ENCODE data around the gene AKAP11. TPM values are rescaled to one million over a fixed set of nuclear protein-coding genes. Genes with fewer than 3 reads are reported as not detected.

The AKAP11 gene
- polyA plus RNA-seq, 2 donors: 3.4 to 4.5 TPM

DNA sequence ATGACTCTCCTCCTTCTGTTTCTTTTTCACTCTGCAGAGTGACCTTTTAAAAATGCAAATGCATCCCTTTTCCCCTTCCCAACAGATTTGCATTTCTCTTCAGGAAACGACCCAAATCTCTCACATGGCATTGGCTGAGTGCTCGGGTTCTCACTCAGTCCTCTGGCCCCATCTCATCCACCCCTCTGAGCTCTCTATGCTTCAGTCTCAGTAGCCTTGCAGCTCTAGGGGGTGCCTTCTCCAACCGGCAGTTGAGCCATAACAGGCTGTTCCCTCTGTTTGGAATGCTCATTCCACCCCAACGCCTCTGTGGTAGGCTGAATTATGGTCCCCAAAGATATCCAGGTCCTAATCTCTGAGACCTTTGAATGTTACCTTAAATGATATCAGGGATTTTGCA, 78.2 kb downstream of the AKAP11 start:
- Histone ChIP-seq H3K9me3 (ENCODE audit: control insufficient read depth in 2 of 2, insufficient read depth in 1 of 2, low read depth in 1 of 2, low read length in 1 of 2) (no peaks in the 10 kb centered on the region), H3K4me3 (ENCODE audit: low read depth in 1 of 2, low read length in 2 of 2) (no peak overlapping the region), H3K27ac (ENCODE audit: low read depth in 2 of 2, low read length in 1 of 2) (no peak overlapping the region), H3K36me3 (ENCODE audit: control insufficient read depth in 2 of 2, insufficient read depth in 2 of 2, low read length in 1 of 2) (no peaks in the 10 kb centered on the region), H3K27me3 (ENCODE audit: control insufficient read depth in 1 of 2, insufficient read depth in 2 of 2, low read length in 2 of 2) (no peaks in the 10 kb centered on the region), H3K4me1 (ENCODE audit: control insufficient read depth in 2 of 2, insufficient read depth in 2 of 2, low read length in 1 of 2) (no peaks in the 10 kb centered on the region)
- 68 to 75% methylated on average over 4 of the region's 4 CpGs for WGBS, 2 donors

DNA sequence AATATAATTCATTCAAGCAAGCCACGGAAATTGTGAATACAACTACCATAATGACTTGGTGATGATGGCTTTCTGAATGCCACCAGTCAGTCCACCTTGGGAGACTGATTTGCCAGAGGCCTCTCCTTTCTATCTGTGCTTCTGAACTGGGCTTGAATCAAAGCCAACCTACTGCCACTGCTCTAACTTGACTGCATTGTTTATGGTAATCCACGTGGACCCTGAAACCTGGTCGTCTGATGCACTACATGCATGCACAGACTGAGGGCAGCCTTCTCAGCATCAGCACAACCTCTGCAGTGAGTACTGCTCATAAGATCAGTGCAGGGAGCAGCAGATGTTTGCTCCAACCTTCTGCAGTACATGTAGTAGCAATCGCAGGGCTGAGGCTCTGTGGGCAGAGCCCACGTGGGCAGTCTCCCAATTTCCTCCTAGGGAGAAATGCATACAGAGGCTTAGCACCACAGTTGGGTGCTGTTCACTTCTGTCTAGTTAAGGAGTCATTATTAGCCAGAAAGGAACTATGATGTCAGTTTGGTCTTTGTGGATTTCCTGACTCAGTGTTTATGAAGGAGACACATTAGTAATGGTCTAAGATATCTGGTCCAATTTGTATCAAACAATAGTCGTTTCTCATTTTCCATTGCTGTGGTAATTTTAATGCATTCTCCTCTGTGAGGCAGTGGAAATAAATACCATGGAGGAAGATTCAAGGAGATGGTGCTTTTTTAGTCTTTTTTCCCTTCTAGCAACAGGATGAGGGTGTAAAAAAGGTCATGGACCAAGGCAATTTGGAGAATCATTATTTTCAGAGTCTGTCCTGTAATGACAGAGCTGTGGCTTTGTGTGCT, 82.5 kb downstream of the AKAP11 start:
- Histone ChIP-seq H3K27ac (ENCODE audit: low read depth in 2 of 2, low read length in 1 of 2) (no peak overlapping the region), H3K4me1 (ENCODE audit: control insufficient read depth in 2 of 2, insufficient read depth in 2 of 2, low read length in 1 of 2) (no peaks in the 10 kb centered on the region), H3K4me3 (ENCODE audit: low read depth in 1 of 2, low read length in 2 of 2) (no peak overlapping the region), H3K36me3 (ENCODE audit: control insufficient read depth in 2 of 2, insufficient read depth in 2 of 2, low read length in 1 of 2) (no peaks in the 10 kb centered on the region), H3K9me3 (ENCODE audit: control insufficient read depth in 2 of 2, insufficient read depth in 1 of 2, low read depth in 1 of 2, low read length in 1 of 2) (no peaks in the 10 kb centered on the region), H3K27me3 (ENCODE audit: control insufficient read depth in 1 of 2, insufficient read depth in 2 of 2, low read length in 2 of 2) (no peaks in the 10 kb centered on the region)
- WGBS, 2 donors: 23 to 25% methylated on average over 6 of the region's 6 CpGs

DNA sequence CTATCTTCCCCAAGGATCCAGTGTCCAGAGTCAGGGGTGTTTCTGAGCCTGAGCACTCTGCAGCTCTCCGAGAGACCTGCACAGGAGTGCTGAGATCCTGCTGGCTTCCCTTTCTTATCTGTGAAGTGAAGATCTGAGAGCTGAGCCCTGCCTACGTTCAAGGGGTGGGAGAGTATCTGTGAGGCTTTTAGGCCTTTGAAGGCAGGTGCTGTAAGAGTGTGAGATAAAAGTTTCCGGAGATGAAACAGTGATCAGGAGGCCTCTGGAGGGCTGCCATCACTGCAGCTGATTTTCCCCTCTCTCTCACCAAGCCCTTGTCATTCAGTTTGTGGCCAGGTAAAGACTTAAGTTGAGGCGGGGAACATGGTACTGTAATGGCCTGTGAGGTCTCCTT, 83.1 kb downstream of the AKAP11 start:
- no peaks in the 10 kb centered on the region for H3K4me1 ChIP-seq (ENCODE audit: control insufficient read depth in 2 of 2, insufficient read depth in 2 of 2, low read length in 1 of 2)
- H3K36me3 ChIP-seq (ENCODE audit: control insufficient read depth in 2 of 2, insufficient read depth in 2 of 2, low read length in 1 of 2): no peaks in the 10 kb centered on the region
- no peaks in the 10 kb centered on the region for H3K27me3 ChIP-seq (ENCODE audit: control insufficient read depth in 1 of 2, insufficient read depth in 2 of 2, low read length in 2 of 2)
- no peak overlapping the region for H3K27ac ChIP-seq (ENCODE audit: low read depth in 2 of 2, low read length in 1 of 2)
- WGBS, 2 donors: 74 to 80% methylated on average over 4 of the region's 4 CpGs
- H3K4me3 ChIP-seq (ENCODE audit: low read depth in 1 of 2, low read length in 2 of 2): no peak overlapping the region
- no peaks in the 10 kb centered on the region for H3K9me3 ChIP-seq (ENCODE audit: control insufficient read depth in 2 of 2, insufficient read depth in 1 of 2, low read depth in 1 of 2, low read length in 1 of 2)

DNA sequence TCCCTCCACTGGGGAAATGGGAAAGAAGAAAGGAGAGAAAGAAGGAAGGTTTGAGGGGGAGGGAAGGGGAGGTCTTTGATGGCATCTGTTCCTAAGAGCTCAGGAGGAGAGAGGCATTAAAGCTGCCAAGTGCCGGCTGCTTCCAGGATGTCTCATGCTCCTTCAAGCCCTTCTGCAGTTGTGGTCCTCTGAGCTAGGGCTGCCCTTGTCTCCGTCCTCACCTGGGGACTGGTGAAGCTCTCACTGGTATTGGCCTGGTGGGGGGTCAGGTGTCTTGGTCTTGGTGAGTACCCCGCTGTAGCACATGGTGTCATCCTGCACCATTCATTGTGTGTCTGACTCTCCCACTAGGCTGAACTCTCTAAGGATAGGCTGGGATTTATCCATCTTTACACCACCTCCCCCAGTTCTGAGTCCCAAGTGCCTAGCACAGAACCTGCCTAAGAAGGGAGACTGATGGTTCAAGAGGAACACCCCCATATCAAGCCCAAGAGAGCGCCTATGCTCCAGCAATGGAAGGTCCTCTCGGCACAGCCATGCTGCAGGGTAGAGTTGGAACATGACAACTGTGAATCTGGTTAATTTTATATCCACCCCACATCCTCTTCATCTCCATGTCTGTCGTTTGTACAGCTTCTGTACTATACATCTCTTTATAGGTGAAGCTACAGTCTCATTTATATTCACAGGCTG, 83.7 kb downstream of the AKAP11 start:
- H3K4me1 ChIP-seq (ENCODE audit: control insufficient read depth in 2 of 2, insufficient read depth in 2 of 2, low read length in 1 of 2): no peaks in the 10 kb centered on the region
- no peak overlapping the region for H3K4me3 ChIP-seq (ENCODE audit: low read depth in 1 of 2, low read length in 2 of 2)
- no peaks in the 10 kb centered on the region for H3K36me3 ChIP-seq (ENCODE audit: control insufficient read depth in 2 of 2, insufficient read depth in 2 of 2, low read length in 1 of 2)
- no peaks in the 10 kb centered on the region for H3K27me3 ChIP-seq (ENCODE audit: control insufficient read depth in 1 of 2, insufficient read depth in 2 of 2, low read length in 2 of 2)
- H3K27ac ChIP-seq (ENCODE audit: low read depth in 2 of 2, low read length in 1 of 2): no peak overlapping the region
- 89% methylated on average over 6 of the region's 6 CpGs for WGBS, 2 donors
- no peaks in the 10 kb centered on the region for H3K9me3 ChIP-seq (ENCODE audit: control insufficient read depth in 2 of 2, insufficient read depth in 1 of 2, low read depth in 1 of 2, low read length in 1 of 2)

DNA sequence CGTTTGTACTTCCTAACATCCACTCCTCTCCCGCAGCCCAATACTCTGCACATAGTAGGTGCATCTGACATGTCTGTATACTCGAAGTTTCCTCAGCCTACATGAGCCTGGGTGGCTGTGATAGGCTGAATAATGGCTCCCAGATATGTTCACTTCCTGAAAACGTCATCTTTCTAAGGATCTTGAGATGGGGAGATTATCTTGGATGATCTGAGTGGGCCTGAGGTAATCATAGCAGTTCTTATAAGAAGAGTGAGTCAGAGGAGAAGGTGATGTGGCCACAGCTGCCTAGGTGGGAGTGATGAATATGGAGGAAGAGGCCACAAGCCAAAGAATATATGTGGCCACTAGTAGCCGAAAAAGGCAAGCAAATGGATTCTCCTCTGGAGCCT, 84.2 kb downstream of the AKAP11 start:
- H3K27ac ChIP-seq (ENCODE audit: low read depth in 2 of 2, low read length in 1 of 2): no peak overlapping the region
- H3K4me3 ChIP-seq (ENCODE audit: low read depth in 1 of 2, low read length in 2 of 2): no peak overlapping the region
- WGBS, 2 donors: 84 to 86% methylated on average over 5 of the region's 5 CpGs
- H3K36me3 ChIP-seq (ENCODE audit: control insufficient read depth in 2 of 2, insufficient read depth in 2 of 2, low read length in 1 of 2): no peaks in the 10 kb centered on the region
- no peaks in the 10 kb centered on the region for H3K27me3 ChIP-seq (ENCODE audit: control insufficient read depth in 1 of 2, insufficient read depth in 2 of 2, low read length in 2 of 2)
- no peaks in the 10 kb centered on the region for H3K4me1 ChIP-seq (ENCODE audit: control insufficient read depth in 2 of 2, insufficient read depth in 2 of 2, low read length in 1 of 2)
- no peaks in the 10 kb centered on the region for H3K9me3 ChIP-seq (ENCODE audit: control insufficient read depth in 2 of 2, insufficient read depth in 1 of 2, low read depth in 1 of 2, low read length in 1 of 2)

DNA sequence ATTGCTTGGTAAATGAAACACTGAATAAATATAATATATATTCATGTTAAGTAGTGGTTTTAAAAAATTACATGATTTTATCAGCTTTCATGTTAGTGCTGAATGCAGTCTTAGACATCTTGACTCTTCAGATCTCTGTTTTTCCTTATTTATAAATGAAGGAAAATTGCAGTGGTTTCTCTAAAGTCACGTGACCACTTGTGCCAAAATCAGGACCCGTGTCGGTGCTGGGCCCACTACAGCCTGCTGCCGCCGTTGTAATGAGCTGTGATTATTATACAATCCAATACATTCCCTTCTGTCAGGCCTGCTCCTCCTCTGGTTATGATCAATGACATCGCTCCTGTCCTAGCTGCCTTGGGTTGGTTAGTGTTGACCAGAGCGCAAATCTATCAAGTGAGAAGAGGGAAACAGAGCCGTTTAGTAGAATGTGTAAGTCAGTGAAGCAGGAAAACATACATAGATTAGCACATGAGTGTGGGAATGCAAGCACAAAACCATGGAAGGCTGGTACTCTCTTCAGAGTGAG, 88.2 kb downstream of the AKAP11 start:
- H3K36me3 ChIP-seq (ENCODE audit: control insufficient read depth in 2 of 2, insufficient read depth in 2 of 2, low read length in 1 of 2): no peaks in the 10 kb centered on the region
- WGBS, 2 donors: 92 to 93% methylated on average over 8 of the region's 8 CpGs
- H3K4me3 ChIP-seq (ENCODE audit: low read depth in 1 of 2, low read length in 2 of 2): no peak overlapping the region
- H3K4me1 ChIP-seq (ENCODE audit: control insufficient read depth in 2 of 2, insufficient read depth in 2 of 2, low read length in 1 of 2): no peaks in the 10 kb centered on the region
- no peak overlapping the region for H3K27ac ChIP-seq (ENCODE audit: low read depth in 2 of 2, low read length in 1 of 2)
- no peaks in the 10 kb centered on the region for H3K27me3 ChIP-seq (ENCODE audit: control insufficient read depth in 1 of 2, insufficient read depth in 2 of 2, low read length in 2 of 2)
- no peaks in the 10 kb centered on the region for H3K9me3 ChIP-seq (ENCODE audit: control insufficient read depth in 2 of 2, insufficient read depth in 1 of 2, low read depth in 1 of 2, low read length in 1 of 2)

DNA sequence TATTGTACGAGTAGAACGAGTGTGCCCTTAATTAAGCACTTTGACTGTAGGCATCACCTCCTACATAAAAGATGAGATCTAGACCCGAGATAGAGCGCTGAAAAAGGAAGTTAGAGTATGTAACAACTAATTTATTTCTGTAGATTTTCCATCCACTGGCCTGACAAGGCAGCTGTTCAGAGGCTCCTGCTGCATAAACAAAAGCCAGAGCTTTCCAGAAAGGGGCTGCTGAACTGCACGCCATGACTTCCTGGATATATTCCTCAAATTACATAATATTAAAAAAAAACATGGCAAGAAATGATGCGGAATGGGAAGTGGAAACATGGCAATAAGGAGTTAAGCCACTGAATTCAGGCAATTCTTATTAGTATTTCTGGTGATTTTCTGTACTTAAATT, 89.7 kb downstream of the AKAP11 start:
- H3K36me3 ChIP-seq (ENCODE audit: control insufficient read depth in 2 of 2, insufficient read depth in 2 of 2, low read length in 1 of 2): no peaks in the 10 kb centered on the region
- H3K27ac ChIP-seq (ENCODE audit: low read depth in 2 of 2, low read length in 1 of 2): no peak overlapping the region
- whole genome bisulfite sequencing, 2 donors: 60 to 72% methylated on average over 6 of the region's 6 CpGs
- H3K4me1 ChIP-seq (ENCODE audit: control insufficient read depth in 2 of 2, insufficient read depth in 2 of 2, low read length in 1 of 2): no peaks in the 10 kb centered on the region
- H3K9me3 ChIP-seq (ENCODE audit: control insufficient read depth in 2 of 2, insufficient read depth in 1 of 2, low read depth in 1 of 2, low read length in 1 of 2): no peaks in the 10 kb centered on the region
- H3K27me3 ChIP-seq (ENCODE audit: control insufficient read depth in 1 of 2, insufficient read depth in 2 of 2, low read length in 2 of 2): no peaks in the 10 kb centered on the region
- no peak overlapping the region for H3K4me3 ChIP-seq (ENCODE audit: low read depth in 1 of 2, low read length in 2 of 2)

DNA sequence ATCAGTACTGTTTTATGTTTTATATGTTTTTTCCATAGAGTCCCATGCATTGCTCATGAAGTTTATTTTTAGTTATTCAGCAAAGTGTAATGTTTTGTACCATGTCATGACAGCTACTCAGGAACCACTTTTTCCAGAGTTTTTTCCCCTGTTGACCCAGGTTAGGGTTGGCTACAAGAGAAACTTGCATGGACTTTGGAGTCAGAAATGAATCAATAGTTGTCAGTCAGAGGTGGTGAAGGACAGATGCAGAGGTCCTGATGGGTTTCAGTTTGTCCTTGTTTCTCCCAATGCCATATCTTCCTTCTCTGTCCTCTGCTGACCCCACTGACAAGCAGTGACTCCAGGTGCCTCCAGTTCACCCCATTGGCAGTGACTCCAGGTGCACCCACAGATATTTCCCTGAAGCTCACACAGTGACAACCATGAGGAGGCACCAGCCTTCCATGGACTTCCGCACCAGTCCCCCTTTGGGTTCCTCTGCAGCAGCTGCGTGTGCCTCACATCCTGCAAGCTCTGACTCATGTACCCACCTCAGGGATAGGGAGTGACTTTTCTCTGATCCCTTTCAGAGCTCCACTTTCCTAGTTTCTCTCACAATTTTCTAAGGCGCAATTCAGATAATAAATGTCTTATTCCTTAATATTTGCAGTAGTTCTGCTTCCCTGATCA, 92.1 kb downstream of the AKAP11 start:
- Histone ChIP-seq H3K27me3 (ENCODE audit: control insufficient read depth in 1 of 2, insufficient read depth in 2 of 2, low read length in 2 of 2) (no peaks in the 10 kb centered on the region), H3K4me3 (ENCODE audit: low read depth in 1 of 2, low read length in 2 of 2) (no peak overlapping the region), H3K36me3 (ENCODE audit: control insufficient read depth in 2 of 2, insufficient read depth in 2 of 2, low read length in 1 of 2) (no peaks in the 10 kb centered on the region), H3K27ac (ENCODE audit: low read depth in 2 of 2, low read length in 1 of 2) (no peak overlapping the region), H3K4me1 (ENCODE audit: control insufficient read depth in 2 of 2, insufficient read depth in 2 of 2, low read length in 1 of 2) (no peaks in the 10 kb centered on the region), H3K9me3 (ENCODE audit: control insufficient read depth in 2 of 2, insufficient read depth in 1 of 2, low read depth in 1 of 2, low read length in 1 of 2) (no peaks in the 10 kb centered on the region)
- 70 to 78% methylated on average over 3 of the region's 3 CpGs for WGBS, 2 donors

DNA sequence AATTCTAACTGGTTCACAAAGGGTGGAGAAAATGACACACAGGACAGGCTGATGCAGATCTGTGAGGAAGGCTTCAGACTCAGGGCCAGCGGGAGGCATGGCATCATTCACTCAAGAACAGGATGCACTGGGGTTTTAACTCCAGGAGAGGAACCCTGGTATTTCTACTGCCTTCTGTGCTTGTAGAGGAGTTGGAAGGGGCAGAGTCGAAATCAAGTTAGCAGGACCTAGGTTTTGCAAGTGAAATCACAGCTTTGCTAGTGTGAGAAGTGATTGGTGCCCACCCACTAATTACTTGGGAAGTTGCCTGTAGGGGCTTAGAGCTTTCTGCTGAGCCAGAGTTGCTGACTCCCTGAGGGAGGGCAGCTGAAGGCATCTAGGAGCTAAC, 92.7 kb downstream of the AKAP11 start:
- H3K27me3 ChIP-seq (ENCODE audit: control insufficient read depth in 1 of 2, insufficient read depth in 2 of 2, low read length in 2 of 2): no peaks in the 10 kb centered on the region
- 14 to 35% methylated on average over 2 of the region's 2 CpGs for WGBS, 2 donors

More for the DNA sequence above, 92.7 kb downstream of the AKAP11 start:
- no peak overlapping the region for H3K4me3 ChIP-seq (ENCODE audit: low read depth in 1 of 2, low read length in 2 of 2)
- H3K9me3 ChIP-seq (ENCODE audit: control insufficient read depth in 2 of 2, insufficient read depth in 1 of 2, low read depth in 1 of 2, low read length in 1 of 2): no peaks in the 10 kb centered on the region
- no peaks in the 10 kb centered on the region for H3K4me1 ChIP-seq (ENCODE audit: control insufficient read depth in 2 of 2, insufficient read depth in 2 of 2, low read length in 1 of 2)
- H3K27ac ChIP-seq (ENCODE audit: low read depth in 2 of 2, low read length in 1 of 2): no peak overlapping the region
- no peaks in the 10 kb centered on the region for H3K36me3 ChIP-seq (ENCODE audit: control insufficient read depth in 2 of 2, insufficient read depth in 2 of 2, low read length in 1 of 2)
